Measurements from ENCODE around the gene NIT2. TPM values are rescaled to one million over a fixed set of nuclear protein-coding genes. Genes with fewer than 3 reads are reported as not detected.

Gene NIT2
- total and polyA plus RNA-seq, 4 donors: 22.4 to 48.0 (median 47.0) TPM

GRCh38 chr3:100401674-100402041 lies 67.1 kb downstream of the NIT2 start:
- no peaks in the 10 kb centered on the region for H3K36me3 ChIP-seq (ENCODE audit: control insufficient read depth, insufficient read depth, low read length)
- peaks cover 13% of the 10 kb centered on the region for H3K4me1 ChIP-seq (ENCODE audit: control insufficient read depth, insufficient read depth, low read length)
- DNase-seq (ENCODE audit: low read depth in 4 of 6, low spot score in 6 of 6): peak in 2 of 6 donors; percentile 78 to 84
- 0% methylated on average over 21 of the region's 23 CpGs for WGBS (ENCODE audit: insufficient coverage)
- peak overlapping the region; percentile 92 for H3K4me3 ChIP-seq (ENCODE audit: low read depth, low read length)
- no peaks in the 10 kb centered on the region for H3K9me3 ChIP-seq (ENCODE audit: control insufficient read depth, insufficient read depth, low read length)
- H3K27me3 ChIP-seq (ENCODE audit: control insufficient read depth, insufficient read depth, low read length): no peaks in the 10 kb centered on the region
- H3K27ac ChIP-seq (ENCODE audit: low read depth, low read length): peak overlapping the region; percentile 99

- no CpG with 5 or more reads among the region's 2 CpGs for WGBS (ENCODE audit: insufficient coverage)
- no peaks in the 10 kb centered on the region for H3K36me3 ChIP-seq (ENCODE audit: control insufficient read depth, insufficient read depth, low read length)
- peak overlapping the region; percentile 92 for H3K4me3 ChIP-seq (ENCODE audit: low read depth, low read length)
- no peaks in the 10 kb centered on the region for H3K9me3 ChIP-seq (ENCODE audit: control insufficient read depth, insufficient read depth, low read length)
- DNase-seq (ENCODE audit: low read depth in 4 of 6, low spot score in 6 of 6): peak in 2 of 6 donors; percentile 59 to 69
- peak overlapping the region; percentile 99 for H3K27ac ChIP-seq (ENCODE audit: low read depth, low read length)
- H3K4me1 ChIP-seq (ENCODE audit: control insufficient read depth, insufficient read depth, low read length): peaks cover 13% of the 10 kb centered on the region
- H3K27me3 ChIP-seq (ENCODE audit: control insufficient read depth, insufficient read depth, low read length): no peaks in the 10 kb centered on the region
Observed at GRCh38 chr3:100402256-100402655, 67.7 kb downstream of the NIT2 start.

- WGBS (ENCODE audit: insufficient coverage): no CpG with 5 or more reads among the region's 2 CpGs
- Histone ChIP-seq H3K4me1 (ENCODE audit: control insufficient read depth, insufficient read depth, low read length) (peaks cover 13% of the 10 kb centered on the region), H3K27ac (ENCODE audit: low read depth, low read length) (peak overlapping the region; percentile 99), H3K9me3 (ENCODE audit: control insufficient read depth, insufficient read depth, low read length) (peaks cover 2% of the 10 kb centered on the region), H3K36me3 (ENCODE audit: control insufficient read depth, insufficient read depth, low read length) (no peaks in the 10 kb centered on the region), H3K4me3 (ENCODE audit: low read depth, low read length) (peak overlapping the region; percentile 92), H3K27me3 (ENCODE audit: control insufficient read depth, insufficient read depth, low read length) (no peaks in the 10 kb centered on the region)
- DNase-seq (ENCODE audit: low read depth in 4 of 6, low spot score in 6 of 6): peak in 2 of 6 donors; percentile 8 to 17
Observed at GRCh38 chr3:100402891-100403290, 68.3 kb downstream of the NIT2 start.

GRCh38 chr3:100403362-100404249 lies 69.0 kb downstream of the NIT2 start:
- H3K4me3 ChIP-seq (ENCODE audit: low read depth, low read length): peak overlapping the region; percentile 92
- H3K27ac ChIP-seq (ENCODE audit: low read depth, low read length): no peak overlapping the region
- no peaks in the 10 kb centered on the region for H3K36me3 ChIP-seq (ENCODE audit: control insufficient read depth, insufficient read depth, low read length)
- peaks cover 13% of the 10 kb centered on the region for H3K4me1 ChIP-seq (ENCODE audit: control insufficient read depth, insufficient read depth, low read length)
- H3K27me3 ChIP-seq (ENCODE audit: control insufficient read depth, insufficient read depth, low read length): no peaks in the 10 kb centered on the region
- DNase-seq (ENCODE audit: low read depth in 4 of 6, low spot score in 6 of 6): peak in 2 of 6 donors; percentile 28 to 59
- peaks cover 7% of the 10 kb centered on the region for H3K9me3 ChIP-seq (ENCODE audit: control insufficient read depth, insufficient read depth, low read length)
- 31% methylated on average over 3 of the region's 5 CpGs for WGBS (ENCODE audit: insufficient coverage)

- H3K27me3 ChIP-seq (ENCODE audit: control insufficient read depth, insufficient read depth, low read length): no peaks in the 10 kb centered on the region
- H3K4me3 ChIP-seq (ENCODE audit: low read depth, low read length): no peak overlapping the region
- no peak overlapping the region for H3K27ac ChIP-seq (ENCODE audit: low read depth, low read length)
- H3K9me3 ChIP-seq (ENCODE audit: control insufficient read depth, insufficient read depth, low read length): peaks cover 7% of the 10 kb centered on the region
- no peaks in the 10 kb centered on the region for H3K36me3 ChIP-seq (ENCODE audit: control insufficient read depth, insufficient read depth, low read length)
- WGBS (ENCODE audit: insufficient coverage): no CpG with 5 or more reads among the region's 1 CpG
- H3K4me1 ChIP-seq (ENCODE audit: control insufficient read depth, insufficient read depth, low read length): peaks cover 9% of the 10 kb centered on the region
- DNase-seq (ENCODE audit: low read depth in 4 of 6, low spot score in 6 of 6): no peak
Observed at GRCh38 chr3:100404250-100404548, 69.6 kb downstream of the NIT2 start.

GRCh38 chr3:100407164-100407563 lies 72.6 kb downstream of the NIT2 start:
- no peaks in the 10 kb centered on the region for H3K36me3 ChIP-seq (ENCODE audit: control insufficient read depth, insufficient read depth, low read length)

GRCh38 chr3:100407977-100408532 lies 73.5 kb downstream of the NIT2 start:
- H3K27me3 ChIP-seq (ENCODE audit: control insufficient read depth, insufficient read depth, low read length): no peaks in the 10 kb centered on the region
- WGBS (ENCODE audit: insufficient coverage): 97% methylated on average over 3 of the region's 4 CpGs
- H3K4me1 ChIP-seq (ENCODE audit: control insufficient read depth, insufficient read depth, low read length): peaks cover 3% of the 10 kb centered on the region
- no peak overlapping the region for H3K27ac ChIP-seq (ENCODE audit: low read depth, low read length)
- DNase-seq (ENCODE audit: low read depth in 4 of 6, low spot score in 6 of 6): no peak
- H3K4me3 ChIP-seq (ENCODE audit: low read depth, low read length): no peak overlapping the region
- peaks cover 7% of the 10 kb centered on the region for H3K9me3 ChIP-seq (ENCODE audit: control insufficient read depth, insufficient read depth, low read length)
- no peaks in the 10 kb centered on the region for H3K36me3 ChIP-seq (ENCODE audit: control insufficient read depth, insufficient read depth, low read length)

More at GRCh38 chr3:100407164-100407563, 72.6 kb downstream of the NIT2 start:
- Histone ChIP-seq H3K4me3 (ENCODE audit: low read depth, low read length) (no peak overlapping the region), H3K4me1 (ENCODE audit: control insufficient read depth, insufficient read depth, low read length) (peaks cover 3% of the 10 kb centered on the region), H3K27me3 (ENCODE audit: control insufficient read depth, insufficient read depth, low read length) (no peaks in the 10 kb centered on the region), H3K27ac (ENCODE audit: low read depth, low read length) (no peak overlapping the region), H3K9me3 (ENCODE audit: control insufficient read depth, insufficient read depth, low read length) (peaks cover 7% of the 10 kb centered on the region)
- no peak for DNase-seq (ENCODE audit: low read depth in 4 of 6, low spot score in 6 of 6)
- no CpG with 5 or more reads among the region's 2 CpGs for WGBS (ENCODE audit: insufficient coverage)

Other genes with a start within 250 kb of the NIT2 start
- gene FILIP1L, start 220.3 kb upstream of the NIT2 start, total RNA-seq: 10 to 100 TPM in 1 of 2 donors, 1 to 10 TPM in 1; 8.4 to 18.7 TPM
- gene FILIP1L, start 220.3 kb upstream of the NIT2 start, polyA plus RNA-seq (ENCODE audit: insufficient read length in 2 of 2): 1 to 10 TPM; 4.8 to 4.9 TPM
- gene TBC1D23, start 73.8 kb upstream of the NIT2 start, total RNA-seq: 10 to 100 TPM; 59.3 to 82.1 TPM
- 10 to 100 TPM; 33.8 to 35.4 TPM for gene TBC1D23, start 73.8 kb upstream of the NIT2 start, polyA plus RNA-seq (ENCODE audit: insufficient read length in 2 of 2)
- gene TOMM70, start 66.3 kb downstream of the NIT2 start, total RNA-seq: 10 to 100 TPM; 54.8 to 90.9 TPM
- 10 to 100 TPM; 58.7 to 65.8 TPM for gene TOMM70, start 66.3 kb downstream of the NIT2 start, polyA plus RNA-seq (ENCODE audit: insufficient read length in 2 of 2)
- gene LNP1, start 66.8 kb downstream of the NIT2 start, total RNA-seq: 10 to 100 TPM in 1 of 2 donors, 1 to 10 TPM in 1; 8.3 to 10.7 TPM
- gene LNP1, start 66.8 kb downstream of the NIT2 start, polyA plus RNA-seq (ENCODE audit: insufficient read length in 2 of 2): 10 to 100 TPM; 13.0 to 13.6 TPM
- 10 to 100 TPM; 22.5 to 31.3 TPM for gene TMEM45A, start 157.9 kb downstream of the NIT2 start, total RNA-seq
- gene TMEM45A, start 157.9 kb downstream of the NIT2 start, polyA plus RNA-seq (ENCODE audit: insufficient read length in 2 of 2): 10 to 100 TPM; 16.7 to 20.4 TPM